GM12878 (cell line): ENCODE measurements around the gene RNF150. TPM values are rescaled to one million over a fixed set of nuclear protein-coding genes. Genes with fewer than 3 reads are reported as not detected.

Experiments used
- ATAC-seq: fragments of 200-7000 bp; cut with Tn5 transposase; 3 replicates; pipeline ENCODE4 v1.9.1; 2020; ENCODE audit warnings: mild to moderate bottlenecking, moderate library complexity
- BruUV-seq: library from RNA; stranded (reverse); fragments of 400-500 nt; replicated peaks from 2 replicates; lab custom pipeline; 2021; lab: Mats Ljungman, UMichigan
- CTCF ChIA-PET: fragments of 300-600 bp; sonication (Branson Sonifier 250); formaldehyde crosslinking; extraction: SDS; loops from one replicate; lab custom pipeline; 2021; ENCODE audit warnings: inconsistent platforms; lab: Yijun Ruan, JAX
- POLR2A ChIA-PET: fragments of 350-600 bp; formaldehyde crosslinking; extraction: SDS; loops from one replicate; lab custom pipeline; 2021; ENCODE audit warnings: inconsistent platforms; lab: Charles Lee
- RAD21 ChIA-PET: fragments of 300-600 bp; sonication (Branson Sonifier 250); formaldehyde crosslinking; loops from one replicate; lab custom pipeline; 2023; ENCODE audit warnings: antibody characterized with exemption; ENCODE audit not compliant: unreplicated experiment; lab: Charles Lee
- SMC1A ChIA-PET: fragments of 300-600 bp; sonication (Branson Sonifier 250); formaldehyde crosslinking; loops from one replicate; lab custom pipeline; 2023; ENCODE audit not compliant: unreplicated experiment, uncharacterized antibody; lab: Charles Lee
- DNase-seq: peaks from one replicate; pipeline ENCODE4 v3.0.0-alpha.2; 2011; ENCODE audit warnings: low read depth, low spot score
- FAIRE-seq: peaks from 3 replicates; lab custom pipeline; 2011; peaks lifted over from hg19 to GRCh38; lab: Jason Lieb, UNC
- H2AFZ ChIP-seq: 2 replicates; pipeline ENCODE4 v1.6.0; 2011; ENCODE audit warnings: low read depth, low read length, control low read depth; ENCODE audit not compliant: control insufficient read depth
- H3K27ac ChIP-seq: 2 replicates; pipeline ENCODE4 v1.5.1; 2011; ENCODE audit warnings: control low read depth; ENCODE audit not compliant: control insufficient read depth, insufficient read depth
- H3K27me3 ChIP-seq, 2 experiments: replicated peaks in 1 of 2; 2 replicates each; pipeline versions ENCODE4 v1.6.0 to v1.6.1; 2011; ENCODE audit warnings: low read length in 1 of 2; ENCODE audit not compliant: control insufficient read depth in 2 of 2, insufficient read depth in 2 of 2
- H3K36me3 ChIP-seq, 2 experiments: 2 replicates each; pipeline ENCODE4 v1.5.1; 2011; ENCODE audit warnings: low read length in 1 of 2; ENCODE audit not compliant: control insufficient read depth in 2 of 2, insufficient read depth in 2 of 2
- H3K4me1 ChIP-seq: 2 replicates; pipeline ENCODE4 v1.6.1; 2011; ENCODE audit warnings: mild to moderate bottlenecking, low read length, moderate library complexity, mixed read lengths; ENCODE audit not compliant: control insufficient read depth, insufficient read depth
- H3K4me2 ChIP-seq: 2 replicates; pipeline ENCODE4 v1.6.0; 2011; ENCODE audit warnings: control low read depth; ENCODE audit not compliant: control insufficient read depth, insufficient read depth
- H3K4me3 ChIP-seq: fragments of 200-600 bp; sonication (generic); 2 replicates; pipeline ENCODE4 v1.5.1; 2016
- H3K79me2 ChIP-seq: 2 replicates; pipeline ENCODE4 v1.6.0; 2011; ENCODE audit warnings: low read length; ENCODE audit not compliant: control insufficient read depth, insufficient read depth
- H3K9ac ChIP-seq: 2 replicates; pipeline ENCODE4 v1.8.0; 2011; ENCODE audit warnings: low read length, control low read depth, mixed read lengths; ENCODE audit not compliant: control insufficient read depth, insufficient read depth
- H3K9me3 ChIP-seq: replicated peaks from 3 replicates; pipeline ENCODE4 v1.5.1; 2011; ENCODE audit warnings: mild to moderate bottlenecking, low read length; ENCODE audit not compliant: control insufficient read depth, insufficient read depth
- H4K20me1 ChIP-seq: 2 replicates; pipeline ENCODE4 v1.6.0; 2011; ENCODE audit not compliant: control insufficient read depth, insufficient read depth
- ASH2L ChIP-seq: fragments of 300-600, 200-600 bp; sonication (generic); IDR thresholded peaks from 2 replicates; pipeline ENCODE4 v1.6.1; 2017; ENCODE audit warnings: low read depth, mild to moderate bottlenecking, borderline replicate concordance
- FOXM1 ChIP-seq: IDR thresholded peaks from 2 replicates; pipeline ENCODE4 v1.6.1; 2012; ENCODE audit warnings: low read depth, mild to moderate bottlenecking, inconsistent platforms, low read length, moderate library complexity
- HCFC1 ChIP-seq: fragments of 150-350 bp; IDR thresholded peaks from 2 replicates; pipeline ENCODE4 v1.6.1; 2014; ENCODE audit warnings: low read length
- IKZF2 ChIP-seq, 2 experiments: fragments of 450-650 bp; IDR thresholded peaks; 2 replicates each; pipeline ENCODE4 v1.6.1; 2017; ENCODE audit warnings: mild to moderate bottlenecking in 2 of 2, moderate library complexity in 2 of 2
- RFX5 ChIP-seq: IDR thresholded peaks from 2 replicates; pipeline ENCODE4 v1.6.1; 2011; ENCODE audit warnings: low read depth, low read length, improper control_type of control experiment
- SIX5 ChIP-seq: IDR thresholded peaks from 2 replicates; pipeline ENCODE4 v1.6.1; 2011; ENCODE audit warnings: mild to moderate bottlenecking, low read depth, low read length, moderate library complexity; ENCODE audit not compliant: severe bottlenecking
- SUPT20H ChIP-seq: IDR thresholded peaks from 2 replicates; pipeline ENCODE4 v1.6.1; 2011; ENCODE audit warnings: low read depth, mild to moderate bottlenecking, low read length, moderate library complexity, borderline replicate concordance; ENCODE audit not compliant: control insufficient read depth
- USF1 ChIP-seq: IDR thresholded peaks from 2 replicates; pipeline ENCODE4 v1.6.1; 2011; ENCODE audit warnings: borderline replicate concordance, low read depth, mild to moderate bottlenecking, moderate library complexity, mixed read lengths, low read length; ENCODE audit not compliant: insufficient read depth; ENCODE audit errors: extremely low read length
- WGBS: methylation state at CpG from one replicate; pipeline ENCODE4 v1.1.6; 2016; ENCODE audit warnings: low lambda C conversion rate; ENCODE audit not compliant: insufficient replicate concordance, insufficient coverage; ENCODE audit errors: missing lambda C conversion rate; 5-methylcytosine and 5-hydroxymethylcytosine counted together
- in situ Hi-C: fragments of 300-500 bp; cut with MboI; formaldehyde crosslinking; loops from 9 replicates; pipeline ENCODE4 v1.14.3; 2018; ENCODE audit warnings: mixed read lengths
- intact Hi-C: fragments of 100-400 bp; cut with micrococcal nuclease; formaldehyde crosslinking; loops from one replicate; pipeline ENCODE4 v1.14.2; 2022; ENCODE audit not compliant: unreplicated experiment
- polyA plus RNA-seq, 11 experiments: library from polyadenylated mRNA; depleted of rRNA in 4 of 11; unstranded in 6 of 11; stranded (reverse) in 5 of 11; fragments of >200 nt; fragmentation: Nextera tagmentation in 4 of 11; fragmentation: Illumina TruSeq in 1 of 11; extraction: Ambion mirVana in 4 of 11; extraction: Trizol in 1 of 11; gene quantifications; 1 replicate in 1 of 11; 2 replicates in 10 of 11; pipeline versions ENCODE4 v1.2.1 to v1.2.3, GENCODE V29; 2011 to 2016; ENCODE audit warnings: inconsistent platforms in 2 of 11, missing spikeins in 2 of 11, low read depth in 1 of 11
- total RNA-seq, 4 experiments: library from RNA; depleted of rRNA in 3 of 4; stranded (reverse); fragments of >200 nt in 3 of 4; fragmentation: Illumina TruSeq in 1 of 4; extraction: Trizol in 1 of 4; gene quantifications; 2 replicates each; pipeline versions ENCODE4 v1.2.1 to v1.2.3, GENCODE V29; 2013 to 2021

Gene RNF150
- total and polyA plus RNA-seq, 10 of the 15 experiments (the other 5 are each of a cell fraction or from before 2014, with no cell fraction given) = 0.01 to 2.3 (median 0.04) TPM; not detected in 6

- no peak for ATAC-seq
- ChIA-PET RAD21 (no interaction called here), CTCF (no interaction called here), SMC1A (interaction anchor here (0.9 to 1.3 kb wide), 2 partner anchors 9 to 51 kb away, joined by 3 to 6 read pairs; no protein-coding TSS in a partner anchor), POLR2A (no interaction called here)
- intact Hi-C loops = no loop called here
- in situ Hi-C loops = no loop called here
- no peaks in the 10 kb centered on the region for H3K9me3 ChIP-seq
- 19% methylated on average over 4 of the region's 4 CpGs for WGBS
- no peak for FAIRE-seq
- no peaks in the 10 kb centered on the region for H3K36me3 ChIP-seq
- no TSS peak for BruUV-seq
- H3K4me2 ChIP-seq = no peak overlapping the region
- no peaks in the 10 kb centered on the region for H3K79me2 ChIP-seq
- no peaks in the 10 kb centered on the region for H3K27me3 ChIP-seq
- H3K27ac ChIP-seq = no peak overlapping the region
- H2AFZ ChIP-seq = no peak overlapping the region
- TF ChIP-seq SUPT20H (no peak), ASH2L (no peak), HCFC1 (no peak), USF1 (no peak), IKZF2 (IDR thresholded peaks at IDR 0.05) (no peak), FOXM1 (no peak), SIX5 (no peak), RFX5 (no peak)
- H3K4me3 ChIP-seq = no peak overlapping the region
- no peaks in the 10 kb centered on the region for H3K4me1 ChIP-seq
- H4K20me1 ChIP-seq = no peaks in the 10 kb centered on the region
- no peak for DNase-seq
- H3K9ac ChIP-seq = no peak overlapping the region
These were observed 130.9 kb downstream of the RNF150 start for GRCh38 chr4:141002323-141002805.

- Histone ChIP-seq H3K4me2 (no peak overlapping the region), H3K79me2 (no peaks in the 10 kb centered on the region), H3K27ac (no peak overlapping the region), H3K4me3 (no peak overlapping the region), H3K27me3 (no peaks in the 10 kb centered on the region), H3K9ac (no peak overlapping the region), H2AFZ (no peak overlapping the region), H4K20me1 (no peaks in the 10 kb centered on the region), H3K36me3 (no peaks in the 10 kb centered on the region), H3K9me3 (no peaks in the 10 kb centered on the region), H3K4me1 (no peaks in the 10 kb centered on the region)
- ATAC-seq (no peak), FAIRE-seq (no peak), DNase-seq (no peak)
- SMC1A ChIA-PET = no interaction called here
- no peak for TF ChIP-seq IKZF2 (IDR thresholded peaks at IDR 0.05)
- no TSS peak for BruUV-seq
- POLR2A ChIA-PET = no interaction called here
- in situ Hi-C loops = no loop called here
- intact Hi-C loops = no loop called here
- RAD21 ChIA-PET = no interaction called here
- CTCF ChIA-PET = no interaction called here
These were observed 136.5 kb downstream of the RNF150 start for GRCh38 chr4:140996766-140997165.
